Measurements from ENCODE around the gene GPC5.
"Not testable (repeated sequence)": the region's sequence is repeated elsewhere in the genome, so short reads cannot be mapped to it uniquely, and the experiment has no call there.

Gene GPC5

DNA sequence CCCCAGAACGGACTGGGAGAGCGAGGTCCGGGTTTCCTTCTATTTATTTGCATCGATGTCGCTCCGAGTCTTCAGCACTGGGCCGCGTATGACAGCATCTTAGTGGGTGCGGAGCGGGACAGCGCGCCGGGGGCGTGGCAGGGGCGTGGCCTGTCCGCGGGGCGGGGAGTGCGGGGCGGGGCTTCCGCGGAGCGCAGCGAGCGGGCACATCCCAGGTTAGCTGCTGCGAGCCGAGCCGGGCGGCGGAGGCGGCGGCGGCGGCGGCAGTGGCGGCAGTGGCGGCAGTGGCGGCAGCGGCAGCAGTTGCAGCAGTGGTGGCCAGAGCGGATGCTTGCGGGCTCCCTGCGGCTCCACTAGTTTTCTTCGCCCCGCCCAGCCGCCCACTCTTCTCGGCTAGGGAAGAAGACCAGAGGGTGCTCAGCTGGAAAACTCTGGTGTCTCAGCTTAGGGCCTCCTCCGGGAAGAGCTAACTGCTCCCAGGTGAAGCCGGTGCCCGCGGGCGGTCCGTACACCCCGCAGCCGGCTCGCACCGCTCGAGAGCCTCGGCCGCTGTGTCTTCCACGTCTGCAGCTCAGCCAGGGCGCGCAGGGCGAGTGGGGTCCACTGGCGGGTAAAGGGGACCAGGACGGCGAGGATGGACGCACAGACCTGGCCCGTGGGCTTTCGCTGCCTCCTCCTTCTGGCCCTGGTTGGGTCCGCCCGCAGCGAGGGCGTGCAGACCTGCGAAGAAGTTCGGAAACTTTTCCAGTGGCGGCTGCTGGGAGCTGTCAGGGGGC lies at the start of gene GPC5:
Gene GPC5, plus strand, starts transcription at position 209 of the 776 bp plus-strand sequence.
- peak within 1 kb of the TSS; percentile 51 for H3K4me3 ChIP-seq (ENCODE audit: low read depth, low read length)
- TF ChIP-seq, protein P1, sequence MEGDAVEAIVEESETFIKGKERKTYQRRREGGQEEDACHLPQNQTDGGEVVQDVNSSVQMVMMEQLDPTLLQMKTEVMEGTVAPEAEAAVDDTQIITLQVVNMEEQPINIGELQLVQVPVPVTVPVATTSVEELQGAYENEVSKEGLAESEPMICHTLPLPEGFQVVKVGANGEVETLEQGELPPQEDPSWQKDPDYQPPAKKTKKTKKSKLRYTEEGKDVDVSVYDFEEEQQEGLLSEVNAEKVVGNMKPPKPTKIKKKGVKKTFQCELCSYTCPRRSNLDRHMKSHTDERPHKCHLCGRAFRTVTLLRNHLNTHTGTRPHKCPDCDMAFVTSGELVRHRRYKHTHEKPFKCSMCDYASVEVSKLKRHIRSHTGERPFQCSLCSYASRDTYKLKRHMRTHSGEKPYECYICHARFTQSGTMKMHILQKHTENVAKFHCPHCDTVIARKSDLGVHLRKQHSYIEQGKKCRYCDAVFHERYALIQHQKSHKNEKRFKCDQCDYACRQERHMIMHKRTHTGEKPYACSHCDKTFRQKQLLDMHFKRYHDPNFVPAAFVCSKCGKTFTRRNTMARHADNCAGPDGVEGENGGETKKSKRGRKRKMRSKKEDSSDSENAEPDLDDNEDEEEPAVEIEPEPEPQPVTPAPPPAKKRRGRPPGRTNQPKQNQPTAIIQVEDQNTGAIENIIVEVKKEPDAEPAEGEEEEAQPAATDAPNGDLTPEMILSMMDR (conservative IDR thresholded peaks at IDR 0.05; ENCODE audit: low read depth, low read length), result no peak
- peak; percentile 43 for DNase-seq (ENCODE audit: low read depth)

DNA sequence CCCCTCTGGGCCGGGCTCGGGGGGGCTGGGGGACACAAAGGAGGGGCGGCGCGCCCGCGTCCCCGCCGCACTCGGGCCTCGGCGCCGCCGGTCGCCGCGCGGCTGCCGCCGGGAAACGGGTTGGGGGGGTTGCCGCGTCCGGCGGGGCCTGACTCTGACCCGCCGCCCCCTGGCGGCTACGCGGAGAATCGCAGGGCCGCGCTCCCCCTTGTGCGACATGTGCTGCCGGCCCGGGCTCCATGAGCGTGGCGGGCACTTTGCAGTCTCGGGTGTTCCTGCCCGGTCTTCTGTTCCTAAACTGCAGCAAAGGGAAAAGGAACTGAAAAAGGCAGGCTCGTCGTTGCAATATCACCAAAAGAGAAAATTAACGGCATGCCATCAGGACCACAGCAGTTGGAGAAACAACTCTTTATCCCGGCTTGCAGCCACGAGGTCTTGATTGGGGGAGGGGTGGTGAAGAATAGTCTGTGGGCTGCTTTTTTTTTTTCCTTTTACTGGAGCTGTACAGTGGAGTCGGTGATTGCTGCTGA lies 49.5 kb upstream of the GPC5 start:
- H3K4me3 ChIP-seq (ENCODE audit: low read depth, low read length), result peak overlapping the region; percentile 77
- TF ChIP-seq, protein P1 (conservative IDR thresholded peaks at IDR 0.05; ENCODE audit: low read depth, low read length), result peak; percentile 79
- peak; percentile 90 for DNase-seq (ENCODE audit: low read depth)

DNA sequence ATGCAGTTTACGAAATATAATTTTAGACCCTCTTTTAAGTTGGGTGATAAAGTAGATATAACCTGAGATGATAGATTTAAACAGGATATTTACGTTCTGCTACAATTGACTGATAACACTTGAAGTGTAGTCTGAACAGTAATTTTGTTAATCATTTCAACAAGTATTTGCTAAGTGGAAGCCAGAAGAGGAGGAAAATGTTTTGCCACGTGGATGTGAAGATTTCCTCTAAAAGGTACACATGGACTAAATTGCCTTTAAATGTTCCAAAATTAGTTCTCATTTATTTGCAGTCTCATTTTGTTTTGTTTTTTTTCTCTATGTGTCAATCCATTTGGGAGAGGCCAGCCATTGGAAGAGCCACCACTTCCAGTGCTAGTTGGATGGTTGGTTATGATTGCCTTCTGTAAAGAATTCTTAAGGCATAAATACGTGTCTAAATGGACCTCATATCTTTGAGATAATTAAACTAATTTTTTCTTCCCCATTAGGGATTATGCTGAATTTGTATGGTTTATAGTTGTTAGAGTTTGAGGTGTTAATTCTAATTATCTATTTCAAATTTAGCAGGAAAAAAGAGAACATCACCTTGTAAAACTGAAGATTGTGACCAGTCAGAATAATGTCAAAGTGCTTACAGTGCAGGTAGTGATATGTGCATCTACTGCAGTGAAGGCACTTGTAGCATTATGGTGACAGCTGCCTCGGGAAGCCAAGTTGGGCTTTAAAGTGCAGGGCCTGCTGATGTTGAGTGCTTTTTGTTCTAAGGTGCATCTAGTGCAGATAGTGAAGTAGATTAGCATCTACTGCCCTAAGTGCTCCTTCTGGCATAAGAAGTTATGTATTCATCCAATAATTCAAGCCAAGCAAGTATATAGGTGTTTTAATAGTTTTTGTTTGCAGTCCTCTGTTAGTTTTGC lies 48.2 kb upstream of the GPC5 start:
- H3K4me3 ChIP-seq (ENCODE audit: low read depth, low read length), result peak overlapping the region; percentile 77
- TF ChIP-seq, protein P1 (conservative IDR thresholded peaks at IDR 0.05; ENCODE audit: low read depth, low read length), result no peak
- no peak for DNase-seq (ENCODE audit: low read depth)

DNA sequence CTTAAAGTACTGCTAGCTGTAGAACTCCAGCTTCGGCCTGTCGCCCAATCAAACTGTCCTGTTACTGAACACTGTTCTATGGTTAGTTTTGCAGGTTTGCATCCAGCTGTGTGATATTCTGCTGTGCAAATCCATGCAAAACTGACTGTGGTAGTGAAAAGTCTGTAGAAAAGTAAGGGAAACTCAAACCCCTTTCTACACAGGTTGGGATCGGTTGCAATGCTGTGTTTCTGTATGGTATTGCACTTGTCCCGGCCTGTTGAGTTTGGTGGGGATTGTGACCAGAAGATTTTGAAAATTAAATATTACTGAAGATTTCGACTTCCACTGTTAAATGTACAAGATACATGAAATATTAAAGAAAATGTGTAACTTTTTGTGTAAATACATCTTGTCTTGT lies 47.3 kb upstream of the GPC5 start:
- no peak overlapping the region for H3K4me3 ChIP-seq (ENCODE audit: low read depth, low read length)
- TF ChIP-seq, protein P1 (conservative IDR thresholded peaks at IDR 0.05; ENCODE audit: low read depth, low read length), result no peak
- no peak for DNase-seq (ENCODE audit: low read depth)

DNA sequence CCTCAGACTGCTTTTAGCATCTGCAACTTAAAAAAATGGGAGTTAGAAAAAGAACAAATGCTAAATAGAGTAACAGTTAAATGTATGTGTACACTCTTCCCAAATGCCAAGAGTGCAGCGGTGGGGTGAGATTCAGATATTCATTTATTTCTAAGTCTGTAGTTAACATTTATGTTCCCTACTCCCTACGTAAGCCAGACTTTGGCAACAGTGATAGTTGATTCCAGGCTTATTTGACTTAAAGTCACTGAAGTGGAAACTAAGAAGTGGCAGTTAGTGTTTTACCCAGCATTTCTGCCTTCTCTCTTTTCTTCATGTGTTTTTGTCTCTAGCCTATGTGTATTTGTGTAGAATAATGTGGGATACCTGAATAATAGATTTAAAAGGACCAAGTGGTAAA lies 46.4 kb upstream of the GPC5 start:
- DNase-seq (ENCODE audit: low read depth), result no peak
- TF ChIP-seq, protein P1 (conservative IDR thresholded peaks at IDR 0.05; ENCODE audit: low read depth, low read length), result no peak
- no peak overlapping the region for H3K4me3 ChIP-seq (ENCODE audit: low read depth, low read length)

DNA sequence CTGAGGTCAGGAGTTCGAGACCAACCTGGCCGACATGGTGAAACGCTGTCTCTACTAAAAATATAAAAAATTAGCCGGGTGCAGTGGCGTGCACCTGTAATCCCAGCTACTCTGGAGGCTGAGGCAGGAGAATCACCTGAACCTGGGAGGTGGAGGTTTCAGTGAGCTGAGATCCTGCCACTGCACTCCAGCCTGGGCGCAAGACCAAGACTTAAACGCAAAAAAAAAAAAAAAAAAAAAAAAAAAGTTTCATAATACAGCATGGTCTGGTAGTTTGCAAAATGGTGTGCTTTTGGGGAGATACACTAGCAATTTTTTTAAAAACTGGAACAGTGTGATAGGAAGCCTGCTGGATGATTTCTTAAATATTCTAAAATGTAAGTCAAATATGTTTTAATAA lies 45.5 kb upstream of the GPC5 start:
- not testable (repeated sequence) for H3K4me3 ChIP-seq (ENCODE audit: low read depth, low read length); DNase-seq (ENCODE audit: low read depth)

DNA sequence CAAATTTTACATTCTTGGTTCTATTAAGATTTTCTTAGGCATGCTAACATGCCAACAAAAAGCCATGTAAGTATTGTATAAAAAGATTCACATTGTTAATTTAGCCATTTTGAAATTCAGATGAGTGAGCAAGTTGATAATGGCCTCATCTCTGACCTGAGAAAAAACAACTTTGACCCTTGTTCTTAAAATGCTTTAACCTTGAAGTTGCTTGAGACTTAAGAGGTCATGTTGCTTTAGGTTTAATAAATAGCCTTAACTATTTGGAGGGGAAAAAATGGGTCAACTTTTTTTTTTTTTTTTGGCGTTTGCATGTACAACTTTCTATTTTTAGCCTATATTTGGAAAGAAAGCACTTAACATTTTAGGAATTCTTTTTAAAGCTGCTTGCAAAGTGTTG lies 44.9 kb upstream of the GPC5 start:
- no peak overlapping the region for H3K4me3 ChIP-seq (ENCODE audit: low read depth, low read length)
- TF ChIP-seq, protein P1 (conservative IDR thresholded peaks at IDR 0.05; ENCODE audit: low read depth, low read length), result no peak
- DNase-seq (ENCODE audit: low read depth), result no peak

All from choroid plexus epithelial cell (primary cell).